Endothelial cell of umbilical vein (primary cell): ENCODE results near the gene TAMALIN.

Experiments
- CTCF ChIP-seq, 2 donors: IDR thresholded peaks; 1 replicate in 1 of 2; 2 replicates in 1 of 2; pipeline ENCODE4 v1.5.1; 2011; ENCODE audit warnings: low read length in 2 of 2, mild to moderate bottlenecking in 2 of 2, moderate library complexity in 2 of 2, control low read depth in 1 of 2, inconsistent platforms in 1 of 2, low read depth in 1 of 2; ENCODE audit not compliant: insufficient read depth in 1 of 2; ENCODE audit errors: extremely low read depth in 1 of 2
- EZH2 ChIP-seq: IDR thresholded peaks from 2 replicates; pipeline ENCODE4 v1.6.1; 2012; ENCODE audit warnings: borderline replicate concordance, low read depth, mild to moderate bottlenecking, moderate library complexity, low read length, inconsistent platforms; ENCODE audit not compliant: severe bottlenecking
- FOS ChIP-seq: IDR thresholded peaks from 2 replicates; pipeline ENCODE4 v1.6.1; 2011; ENCODE audit warnings: mild to moderate bottlenecking, low read length, moderate library complexity, borderline replicate concordance; ENCODE audit not compliant: insufficient read depth
- GATA2 ChIP-seq: IDR thresholded peaks from 2 replicates; pipeline ENCODE4 v1.7.0; 2011; ENCODE audit warnings: low read depth, mild to moderate bottlenecking, moderate library complexity, mixed read lengths, low read length; ENCODE audit not compliant: insufficient read length, insufficient read depth
- JUN ChIP-seq: IDR thresholded peaks from 2 replicates; pipeline ENCODE4 v1.6.1; 2011; ENCODE audit warnings: borderline replicate concordance, low read depth; ENCODE audit not compliant: insufficient read length, insufficient read depth
- MAX ChIP-seq: IDR thresholded peaks from 2 replicates; pipeline ENCODE4 v1.6.1; 2011; ENCODE audit not compliant: insufficient read depth, insufficient read length
- MYC ChIP-seq: IDR thresholded peaks from one replicate; pipeline ENCODE4 v1.6.1; 2011; ENCODE audit warnings: mild to moderate bottlenecking, low read depth, low read length
- POLR2A ChIP-seq: IDR thresholded peaks from 2 replicates; pipeline ENCODE4 v1.6.1; 2012; ENCODE audit warnings: low read depth, mild to moderate bottlenecking, control low read depth, low read length
- POLR2AphosphoS5 ChIP-seq: IDR thresholded peaks from 2 replicates; pipeline ENCODE4 v1.6.1; 2012; ENCODE audit warnings: low read depth, mild to moderate bottlenecking, control low read depth, low read length, moderate library complexity; ENCODE audit not compliant: insufficient read depth

GRCh38 chr12:51975196-51975595 is 31.6 kb upstream of the TAMALIN start:
- no peak for TF ChIP-seq MAX
- TF ChIP-seq POLR2A = no peak
- TF ChIP-seq CTCF (IDR thresholded peaks at IDR 0.05; ENCODE audit: extremely low read depth in 1 of 2, insufficient read depth in 1 of 2, low read depth in 1 of 2, low read length in 2 of 2) = no peak
- no peak for TF ChIP-seq POLR2AphosphoS5
- TF ChIP-seq EZH2 = no peak
- no peak for TF ChIP-seq FOS
- TF ChIP-seq JUN = no peak
- TF ChIP-seq MYC = no peak
- no peak for TF ChIP-seq GATA2
